GM20000 (cell line): ENCODE data around the gene CEP350.

Experiments
- DNase-seq: peaks from one replicate; pipeline ENCODE4 v3.0.0; 2012; ENCODE audit warnings: low spot score
- CTCF ChIP-seq: IDR thresholded peaks from 2 replicates; pipeline ENCODE4 v1.5.1; 2012; ENCODE audit warnings: mild to moderate bottlenecking, control low read depth; ENCODE audit errors: extremely low read depth, missing control alignments

CEP350 gene

DNA sequence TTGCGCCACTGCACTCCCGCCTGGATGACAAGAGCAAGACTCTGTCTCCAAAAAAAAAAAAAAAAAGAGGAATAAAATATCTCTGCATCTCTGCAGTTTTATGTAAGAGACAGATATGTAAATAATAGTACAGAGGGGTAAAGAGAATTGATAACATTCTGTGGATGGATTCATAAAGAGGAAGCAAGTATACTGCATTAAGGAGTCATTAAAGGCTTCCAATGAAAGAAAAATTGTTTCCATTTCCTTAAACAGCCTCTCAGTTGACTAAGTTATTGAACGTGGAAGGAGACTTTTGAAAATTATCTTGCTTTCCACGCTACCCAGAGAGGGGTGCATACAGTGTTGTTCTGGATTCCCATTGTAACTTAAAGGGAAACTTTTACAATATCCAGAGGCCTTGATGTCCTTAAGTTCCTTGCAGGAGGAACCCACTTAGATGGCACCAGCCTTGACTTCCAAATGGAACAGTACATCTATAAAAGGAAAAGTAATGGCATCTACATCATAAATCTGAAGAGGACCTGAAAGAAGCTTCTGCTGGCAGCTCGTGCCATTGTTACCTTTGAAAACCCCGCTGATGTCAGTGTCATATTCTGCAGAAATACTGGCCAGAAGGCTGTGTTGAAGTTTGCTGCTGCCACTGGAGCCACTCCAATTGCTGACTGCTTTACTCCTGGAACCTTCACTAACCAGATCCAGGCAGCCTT lies 13.8 kb downstream of the CEP350 start:
- TF ChIP-seq CTCF = no peak
- no peak for DNase-seq

DNA sequence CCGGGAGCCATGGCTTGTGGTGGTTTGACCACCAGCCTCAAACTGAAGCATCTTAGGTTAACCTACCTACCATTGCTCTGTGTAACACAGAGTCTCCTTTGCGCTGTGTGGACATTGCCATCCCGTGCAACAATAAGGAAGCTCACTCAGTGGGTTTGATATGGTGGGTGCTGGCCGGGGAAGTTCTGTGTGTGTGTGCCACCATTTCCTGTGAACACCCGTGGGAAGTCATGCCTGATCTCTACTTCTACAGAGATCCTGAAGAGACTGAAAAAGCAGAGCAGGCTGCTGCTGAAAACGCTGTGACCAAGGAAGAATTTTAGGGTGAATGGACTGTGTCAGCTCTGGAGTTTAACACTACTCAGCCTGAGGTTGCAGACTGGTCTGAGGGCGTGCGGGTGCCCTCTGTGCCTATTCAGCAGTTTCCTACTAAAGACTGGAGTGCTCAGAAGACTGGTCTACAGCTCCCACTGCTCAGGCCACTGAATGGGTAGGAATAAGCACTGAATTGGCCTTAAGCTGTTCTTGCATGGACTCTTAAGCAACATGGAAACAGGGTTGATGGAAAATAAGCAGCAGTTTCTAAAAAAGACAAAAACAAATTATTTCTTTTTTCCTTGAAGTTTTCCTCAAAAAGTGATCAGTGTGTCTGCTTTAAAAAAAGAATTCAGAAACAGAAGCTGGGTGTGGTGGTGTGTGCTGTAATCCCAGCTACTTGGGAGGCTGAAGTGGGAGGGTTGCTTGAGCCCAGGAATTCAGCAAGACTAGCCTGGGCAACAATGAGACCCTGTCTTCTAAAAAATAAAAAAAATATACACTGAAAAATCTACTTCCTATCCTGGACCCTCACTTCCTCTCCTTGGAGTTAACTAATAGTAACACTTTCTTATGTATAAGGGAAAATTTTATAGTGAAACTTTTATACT lies 14.6 kb downstream of the CEP350 start:
- no peak for DNase-seq
- TF ChIP-seq CTCF = no peak

DNA sequence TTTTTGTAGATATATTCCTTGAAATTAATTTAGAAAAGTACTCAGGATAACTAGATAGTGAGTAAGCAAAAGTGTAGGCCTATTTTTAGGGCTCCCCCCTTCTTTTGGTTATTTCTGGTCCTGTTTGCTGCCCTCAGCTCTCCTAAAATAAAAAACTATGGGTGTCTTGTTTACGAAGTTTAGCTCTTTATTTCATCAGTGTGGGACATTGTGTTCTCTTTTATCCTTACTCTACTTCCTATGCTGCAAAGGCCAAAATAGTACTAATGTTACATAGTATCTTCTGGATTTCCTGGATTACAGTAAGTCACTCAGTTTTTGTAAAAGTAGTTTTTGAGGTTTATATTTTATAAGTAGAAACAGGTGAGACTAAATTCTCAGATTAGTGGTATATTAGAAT lies 15.4 kb downstream of the CEP350 start:
- no peak for DNase-seq
- TF ChIP-seq CTCF = no peak

- no peak for DNase-seq
- TF ChIP-seq CTCF = no peak
These were observed 17.2 kb downstream of the CEP350 start for GRCh38 chr1:179971563-179972496.

GRCh38 chr1:179973198-179974110 lies 18.8 kb downstream of the CEP350 start:
- no peak for TF ChIP-seq CTCF
- DNase-seq = no peak

GRCh38 chr1:179976970-179977651 lies 22.5 kb downstream of the CEP350 start:
- TF ChIP-seq CTCF = no peak

More at GRCh38 chr1:179976970-179977651, 22.5 kb downstream of the CEP350 start:
- DNase-seq = no peak
